Endothelial cell (in vitro differentiated cells): ENCODE measurements around the gene SEMA4F. TPM values are rescaled to one million over a fixed set of nuclear protein-coding genes. Genes with fewer than 3 reads are reported as not detected.

Experiments used
- DNase-seq: peaks from one replicate; pipeline ENCODE4 v3.0.0; 2021; ENCODE audit warnings: low spot score
- H3K27ac Mint-ChIP-seq: one replicate; pipeline ENCODE4 v1.8.0; 2021; ENCODE audit warnings: mixed read lengths, inconsistent platforms; ENCODE audit not compliant: unreplicated experiment
- H3K27me3 Mint-ChIP-seq: one replicate; pipeline ENCODE4 v1.8.0; 2021; ENCODE audit warnings: mild to moderate bottlenecking, moderate library complexity, mixed read lengths, inconsistent platforms; ENCODE audit not compliant: unreplicated experiment
- H3K36me3 Mint-ChIP-seq: one replicate; pipeline ENCODE4 v1.8.0; 2021; ENCODE audit warnings: mild to moderate bottlenecking, low read depth, mixed read lengths, inconsistent platforms; ENCODE audit not compliant: unreplicated experiment
- H3K4me1 Mint-ChIP-seq: one replicate; pipeline ENCODE4 v1.8.0; 2021; ENCODE audit warnings: mild to moderate bottlenecking, mixed read lengths, inconsistent platforms; ENCODE audit not compliant: unreplicated experiment
- H3K4me3 Mint-ChIP-seq: one replicate; pipeline ENCODE4 v1.8.0; 2021; ENCODE audit warnings: mild to moderate bottlenecking, mixed read lengths, inconsistent platforms; ENCODE audit not compliant: unreplicated experiment
- H3K9me3 Mint-ChIP-seq: one replicate; pipeline ENCODE4 v1.8.0; 2021; ENCODE audit warnings: mixed read lengths, inconsistent platforms; ENCODE audit not compliant: unreplicated experiment
- CTCF ChIP-seq: fragments of 200-600 bp; sonication (generic); IDR thresholded peaks from one replicate; pipeline ENCODE4 v1.5.0; 2021; ENCODE audit warnings: antibody characterized with exemption; ENCODE audit not compliant: unreplicated experiment
- total RNA-seq: library from RNA; stranded (reverse); fragmentation: NEBNext Ultra II Directional; extraction: Animal tissue kit (Norgen Biotek cat#: 25700); gene quantifications from one replicate; pipeline ENCODE4 v1.2.1, GENCODE V29; 2021; ENCODE audit not compliant: unreplicated experiment

The SEMA4F gene
- total RNA-seq, 1 donor from 2014 or later, result 9.4 TPM

- Mint-ChIP-seq H3K27ac (no peak overlapping the region), H3K36me3 (peaks cover 5% of the 10 kb centered on the region), H3K4me3 (no peak overlapping the region), H3K9me3 (no peaks in the 10 kb centered on the region), H3K4me1 (peaks cover 4% of the 10 kb centered on the region), H3K27me3 (peaks cover 4% of the 10 kb centered on the region)
- no peak for TF ChIP-seq CTCF
- DNase-seq, result no peak
Measured at GRCh38 chr2:74659462-74659861, 5.4 kb downstream of the SEMA4F start.

DNA sequence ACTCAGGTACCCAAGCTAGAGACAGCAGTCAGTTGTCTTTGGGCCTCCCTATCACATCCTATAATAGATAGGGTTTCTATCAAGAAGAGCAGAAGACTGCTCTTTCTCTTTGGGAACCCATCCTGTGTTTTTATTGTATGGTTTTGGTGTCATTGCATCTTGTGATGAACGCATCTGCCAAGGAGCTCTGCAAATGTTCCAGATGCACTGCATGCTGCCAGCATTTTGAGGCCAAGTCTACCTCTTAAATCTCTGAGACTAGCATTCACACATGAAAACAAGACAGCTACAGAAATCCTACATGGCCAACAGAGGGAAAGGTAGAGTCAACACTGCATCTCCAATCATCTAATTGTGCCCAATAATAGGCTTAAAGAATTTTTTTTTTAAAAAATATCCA lies 14.0 kb downstream of the SEMA4F start:
- Mint-ChIP-seq H3K9me3 (no peaks in the 10 kb centered on the region), H3K4me1 (no peaks in the 10 kb centered on the region), H3K36me3 (no peaks in the 10 kb centered on the region), H3K4me3 (no peak overlapping the region), H3K27me3 (peaks cover 2% of the 10 kb centered on the region), H3K27ac (no peak overlapping the region)
- TF ChIP-seq CTCF, result no peak
- DNase-seq, result no peak

DNA sequence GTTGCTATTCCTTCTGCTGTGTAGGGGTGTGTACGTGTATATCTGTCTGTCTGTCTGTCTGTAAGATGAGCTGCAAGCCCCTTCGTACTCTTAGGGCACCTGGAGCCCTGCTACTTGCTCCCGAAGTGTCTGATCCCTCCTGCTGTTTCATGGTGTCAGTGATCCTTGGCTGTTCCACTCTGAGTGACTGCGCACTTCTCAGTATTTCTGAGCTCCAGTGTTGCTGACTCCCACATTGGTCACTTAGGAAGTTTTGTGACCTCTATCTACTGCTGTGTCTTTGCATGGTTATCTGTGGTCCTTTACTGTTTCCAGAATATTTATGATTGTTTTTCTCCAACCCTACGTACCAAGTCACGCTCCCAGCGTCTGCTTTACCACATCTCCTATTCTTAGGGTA lies 16.2 kb downstream of the SEMA4F start:
- TF ChIP-seq CTCF, result no peak
- no peak for DNase-seq
- Mint-ChIP-seq H3K36me3 (no peaks in the 10 kb centered on the region), H3K27me3 (peaks cover 2% of the 10 kb centered on the region), H3K4me1 (no peaks in the 10 kb centered on the region), H3K27ac (no peak overlapping the region), H3K9me3 (no peaks in the 10 kb centered on the region), H3K4me3 (no peak overlapping the region)

DNA sequence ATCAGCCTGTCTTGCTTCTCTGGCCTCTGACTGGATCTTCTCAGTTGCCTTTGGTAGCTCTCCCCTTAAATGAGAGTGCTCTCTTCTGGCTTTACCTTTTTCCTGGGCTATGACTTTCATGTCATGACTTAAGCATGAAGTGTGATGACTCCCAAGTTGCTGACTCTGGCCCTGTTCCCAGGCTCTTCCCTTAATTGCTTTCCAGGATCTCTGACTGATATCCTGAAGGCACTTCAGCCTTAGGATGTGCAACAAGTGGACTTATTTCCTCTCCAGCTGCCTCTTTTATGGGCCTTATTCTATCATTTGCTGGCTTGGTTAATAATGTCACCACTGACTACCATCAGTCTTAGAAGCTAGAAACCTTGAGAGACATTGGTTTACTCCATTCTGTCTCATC lies 17.4 kb downstream of the SEMA4F start:
- no peaks in the 10 kb centered on the region for H3K4me1 Mint-ChIP-seq
- H3K4me3 Mint-ChIP-seq, result no peak overlapping the region
- no peak for TF ChIP-seq CTCF
- H3K27ac Mint-ChIP-seq, result no peak overlapping the region
- peaks cover 7% of the 10 kb centered on the region for H3K36me3 Mint-ChIP-seq
- no peaks in the 10 kb centered on the region for H3K9me3 Mint-ChIP-seq
- H3K27me3 Mint-ChIP-seq, result peaks cover 4% of the 10 kb centered on the region
- DNase-seq, result no peak

DNA sequence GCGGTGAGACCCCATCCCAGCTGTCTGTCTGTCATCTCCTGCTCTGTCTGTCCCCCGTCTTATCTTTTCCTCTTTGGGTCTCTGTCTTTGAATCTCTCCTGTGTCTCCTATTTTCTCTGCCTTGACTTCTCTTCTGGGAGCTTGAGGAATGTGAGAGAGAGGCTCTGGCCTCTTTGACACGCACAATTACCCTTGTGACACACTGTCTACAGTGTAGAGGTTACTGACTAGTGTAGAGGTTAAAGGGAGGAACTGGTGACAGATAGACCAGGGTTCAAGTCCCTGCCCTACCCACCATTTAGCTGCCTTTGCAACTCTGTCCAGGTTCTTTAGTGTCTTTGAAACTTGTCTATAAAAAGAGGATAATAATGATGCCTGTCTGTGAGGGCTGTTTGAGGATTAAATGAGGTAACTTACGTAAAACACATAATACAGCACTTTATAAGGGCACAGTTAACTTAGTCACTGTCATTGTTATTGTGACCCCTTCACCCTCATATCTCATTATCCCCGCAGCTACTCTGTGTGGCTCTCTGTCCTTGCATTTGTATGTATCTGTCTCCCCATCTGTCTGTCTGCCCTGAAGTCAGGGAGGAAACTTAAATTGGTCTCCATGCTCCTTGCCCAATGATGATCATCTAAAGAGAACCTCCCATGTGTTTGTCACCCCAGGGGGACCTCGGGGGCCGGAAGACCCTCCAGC lies 19.9 kb downstream of the SEMA4F start:
- H3K27ac Mint-ChIP-seq, result no peak overlapping the region
- H3K36me3 Mint-ChIP-seq, result peaks cover 8% of the 10 kb centered on the region
- no peak for TF ChIP-seq CTCF
- DNase-seq, result no peak
- peaks cover 4% of the 10 kb centered on the region for H3K27me3 Mint-ChIP-seq
- H3K4me1 Mint-ChIP-seq, result no peaks in the 10 kb centered on the region
- H3K4me3 Mint-ChIP-seq, result no peak overlapping the region
- H3K9me3 Mint-ChIP-seq, result no peaks in the 10 kb centered on the region
